ENCODE results near the gene TTC33. TPM values are rescaled to one million over a fixed set of nuclear protein-coding genes. Genes with fewer than 3 reads are reported as not detected.

TTC33 gene
- polyA plus RNA-seq, 1 experiment = 12.4 TPM

GRCh38 chr5:40778133-40778532 is 22.4 kb upstream of the TTC33 start:
- H3K4me3 ChIP-seq (ENCODE audit: low read depth, low read length) = no peak overlapping the region
- no peak for DNase-seq (ENCODE audit: low read depth, low spot score)
- ChIA-PET POLR2A (no interaction called here), CTCF (interaction anchor here (0.6 to 1.2 kb wide), 2 partner anchors 9 to 20 kb away, joined by 3 to 6 read pairs; partner anchors contain the start of gene PRKAA1)
- no peaks in the 10 kb centered on the region for H3K9me3 ChIP-seq (ENCODE audit: control insufficient read depth, insufficient read depth, low read length)
- no peaks in the 10 kb centered on the region for H3K27me3 ChIP-seq (ENCODE audit: control insufficient read depth, insufficient read depth, low read length)
- TF ChIP-seq, protein P1, sequence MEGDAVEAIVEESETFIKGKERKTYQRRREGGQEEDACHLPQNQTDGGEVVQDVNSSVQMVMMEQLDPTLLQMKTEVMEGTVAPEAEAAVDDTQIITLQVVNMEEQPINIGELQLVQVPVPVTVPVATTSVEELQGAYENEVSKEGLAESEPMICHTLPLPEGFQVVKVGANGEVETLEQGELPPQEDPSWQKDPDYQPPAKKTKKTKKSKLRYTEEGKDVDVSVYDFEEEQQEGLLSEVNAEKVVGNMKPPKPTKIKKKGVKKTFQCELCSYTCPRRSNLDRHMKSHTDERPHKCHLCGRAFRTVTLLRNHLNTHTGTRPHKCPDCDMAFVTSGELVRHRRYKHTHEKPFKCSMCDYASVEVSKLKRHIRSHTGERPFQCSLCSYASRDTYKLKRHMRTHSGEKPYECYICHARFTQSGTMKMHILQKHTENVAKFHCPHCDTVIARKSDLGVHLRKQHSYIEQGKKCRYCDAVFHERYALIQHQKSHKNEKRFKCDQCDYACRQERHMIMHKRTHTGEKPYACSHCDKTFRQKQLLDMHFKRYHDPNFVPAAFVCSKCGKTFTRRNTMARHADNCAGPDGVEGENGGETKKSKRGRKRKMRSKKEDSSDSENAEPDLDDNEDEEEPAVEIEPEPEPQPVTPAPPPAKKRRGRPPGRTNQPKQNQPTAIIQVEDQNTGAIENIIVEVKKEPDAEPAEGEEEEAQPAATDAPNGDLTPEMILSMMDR (IDR thresholded peaks at IDR 0.05; ENCODE audit: low read depth, low read length) = no peak
- H3K27ac ChIP-seq (ENCODE audit: low read depth, low read length) = no peak overlapping the region

DNA sequence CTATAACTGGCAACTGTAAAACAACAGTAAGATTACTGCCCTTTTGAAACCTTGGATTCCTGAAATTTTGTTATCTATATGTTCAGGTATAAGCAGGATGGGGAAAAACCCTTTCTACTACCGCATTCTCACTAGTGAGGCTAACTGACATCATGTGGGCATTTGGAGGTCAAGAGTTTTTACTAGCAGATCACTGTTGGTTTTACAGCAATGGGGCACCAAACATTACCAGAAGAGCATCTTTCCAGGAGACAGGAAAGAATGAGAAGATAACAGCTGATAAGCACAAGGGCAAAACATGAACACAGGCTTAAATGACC is 20.9 kb upstream of the TTC33 start:
- CTCF ChIA-PET = interaction anchor here (1.8 kb wide), 1 partner anchor 102 kb away, joined by 3 read pairs; no protein-coding TSS in a partner anchor
- Histone ChIP-seq H3K27ac (ENCODE audit: low read depth, low read length) (no peak overlapping the region), H3K27me3 (ENCODE audit: control insufficient read depth, insufficient read depth, low read length) (no peaks in the 10 kb centered on the region), H3K9me3 (ENCODE audit: control insufficient read depth, insufficient read depth, low read length) (no peaks in the 10 kb centered on the region), H3K4me3 (ENCODE audit: low read depth, low read length) (no peak overlapping the region)
- POLR2A ChIA-PET = interaction anchor here (0.5 kb wide), 1 partner anchor 25 kb away, joined by 3 read pairs; no protein-coding TSS in a partner anchor
- TF ChIP-seq, protein P1 (IDR thresholded peaks at IDR 0.05; ENCODE audit: low read depth, low read length) = no peak
- DNase-seq (ENCODE audit: low read depth, low spot score) = no peak

DNA sequence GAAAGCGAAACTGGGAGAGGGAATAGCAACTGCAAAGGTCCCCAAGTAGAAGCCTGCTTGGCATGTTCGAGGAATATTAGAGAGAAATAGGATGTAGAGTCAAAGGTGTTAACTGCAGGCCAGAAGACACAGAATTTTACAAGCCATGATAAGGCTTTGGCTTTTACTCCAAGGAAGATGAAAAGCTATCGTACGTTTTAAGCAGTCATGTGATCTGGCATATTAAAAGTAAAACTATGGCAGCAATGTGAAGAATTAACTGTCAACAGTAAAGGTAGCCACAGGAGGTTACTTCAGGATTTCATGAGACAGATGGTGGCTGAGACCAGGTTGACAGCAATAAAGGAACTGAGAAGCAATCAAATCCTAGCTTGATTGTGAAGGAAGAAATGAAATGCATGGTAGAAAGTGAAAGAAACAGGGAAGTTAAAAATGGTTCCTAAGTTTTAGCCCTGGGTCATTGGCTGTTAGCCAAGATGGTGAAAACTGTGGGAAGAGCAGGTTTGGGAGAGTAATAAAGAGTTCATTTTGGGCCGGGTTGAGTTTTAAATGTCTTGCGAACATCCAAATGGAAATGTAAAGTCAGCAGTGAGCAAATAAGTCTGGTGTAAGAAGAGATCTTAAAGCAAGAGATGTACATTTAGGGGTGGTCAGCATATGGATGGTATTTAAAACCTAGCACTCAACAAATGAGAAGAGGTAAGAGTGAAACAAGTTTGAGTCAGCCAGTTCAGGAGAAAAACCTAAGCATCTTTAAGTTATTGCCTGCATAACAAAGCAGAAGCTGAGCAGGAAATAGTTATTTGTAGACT is 20.3 kb upstream of the TTC33 start:
- CTCF ChIA-PET = interaction anchor here (1.2 to 1.8 kb wide), 3 partner anchors 14 to 103 kb away, joined by 3 to 6 read pairs (median 3); partner anchors contain the start of gene PRKAA1
- Histone ChIP-seq H3K9me3 (ENCODE audit: control insufficient read depth, insufficient read depth, low read length) (no peaks in the 10 kb centered on the region), H3K4me3 (ENCODE audit: low read depth, low read length) (no peak overlapping the region), H3K27me3 (ENCODE audit: control insufficient read depth, insufficient read depth, low read length) (no peaks in the 10 kb centered on the region), H3K27ac (ENCODE audit: low read depth, low read length) (no peak overlapping the region)
- POLR2A ChIA-PET = no interaction called here
- DNase-seq (ENCODE audit: low read depth, low spot score) = no peak
- TF ChIP-seq, protein P1 (IDR thresholded peaks at IDR 0.05; ENCODE audit: low read depth, low read length) = no peak

DNA sequence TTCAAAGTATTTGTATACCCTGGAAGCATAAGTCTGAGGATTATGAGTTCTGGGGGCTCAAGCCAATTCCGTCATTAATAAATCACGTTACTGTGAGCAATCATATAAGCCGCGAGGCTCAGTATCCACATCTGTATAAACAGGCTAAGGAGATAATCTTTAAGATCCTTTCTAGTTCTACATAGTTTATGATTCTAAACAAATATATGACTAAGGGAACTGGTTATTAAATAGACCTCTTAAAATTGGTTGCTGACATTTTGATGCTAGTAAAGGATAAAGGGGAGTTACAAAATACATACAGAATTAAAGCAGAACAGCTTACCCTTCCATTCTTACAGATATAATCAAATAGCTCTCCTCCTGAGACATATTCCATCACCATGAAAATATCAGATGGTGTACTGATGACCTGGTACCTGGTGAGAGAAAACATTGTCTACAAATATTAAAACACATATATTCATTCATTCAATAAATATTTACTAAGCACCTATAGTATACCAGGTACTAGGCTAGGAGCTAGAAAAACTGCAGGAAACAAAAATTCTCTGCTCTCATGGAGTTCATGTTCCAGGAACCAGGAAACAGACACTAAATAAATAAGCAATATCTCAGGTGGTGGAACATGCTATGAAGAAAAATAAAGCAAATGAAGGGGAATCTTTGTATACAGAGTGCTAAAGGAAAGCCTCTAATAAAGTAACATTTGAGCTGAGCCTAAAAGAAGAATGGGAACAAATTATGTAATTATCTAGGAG is 19.5 kb upstream of the TTC33 start:
- no peak for DNase-seq (ENCODE audit: low read depth, low spot score)
- CTCF ChIA-PET = interaction anchor here (0.7 to 1.8 kb wide), 4 partner anchors 15 to 103 kb away, joined by 3 to 6 read pairs (median 3); partner anchors contain the start of gene PRKAA1
- TF ChIP-seq, protein P1 (IDR thresholded peaks at IDR 0.05; ENCODE audit: low read depth, low read length) = no peak
- H3K9me3 ChIP-seq (ENCODE audit: control insufficient read depth, insufficient read depth, low read length) = no peaks in the 10 kb centered on the region
- no peak overlapping the region for H3K4me3 ChIP-seq (ENCODE audit: low read depth, low read length)
- H3K27ac ChIP-seq (ENCODE audit: low read depth, low read length) = no peak overlapping the region
- POLR2A ChIA-PET = no interaction called here
- H3K27me3 ChIP-seq (ENCODE audit: control insufficient read depth, insufficient read depth, low read length) = no peaks in the 10 kb centered on the region

Measured in AG04450 (cell line).